ENCODE measurements around the gene EDIL3.
A peak's percentile ranks its signal among the peaks of the same experiment; 100 is the strongest.
"Not testable (repeated sequence)": the region's sequence is repeated elsewhere in the genome, so short reads cannot be mapped to it uniquely, and the experiment has no call there.

The EDIL3 gene

GRCh38 chr5:84036842-84037241 is 347.8 kb downstream of the EDIL3 start:
- no peak for DNase-seq

- DNase-seq: no peak
Observed at GRCh38 chr5:84032324-84032723, 352.4 kb downstream of the EDIL3 start.

DNA sequence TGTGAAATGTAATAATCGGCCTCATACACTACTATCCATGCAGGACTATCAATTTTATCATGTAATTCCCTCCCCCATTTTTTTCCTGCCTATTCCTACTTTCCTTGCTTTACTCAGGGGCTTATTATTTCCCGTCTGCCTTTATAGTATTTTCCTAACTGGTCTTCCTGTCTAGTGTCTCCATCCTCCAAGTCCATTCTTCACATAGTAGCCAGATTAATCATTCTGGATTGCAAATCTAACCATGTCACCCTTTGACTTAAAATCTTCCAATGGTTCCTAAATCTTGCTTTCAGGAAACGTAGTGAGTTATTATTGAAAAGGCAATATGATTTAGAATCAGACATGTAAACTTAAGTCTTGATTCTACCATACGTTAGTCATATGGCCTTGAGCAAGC is 356.6 kb downstream of the EDIL3 start:
- no peak for DNase-seq

DNA sequence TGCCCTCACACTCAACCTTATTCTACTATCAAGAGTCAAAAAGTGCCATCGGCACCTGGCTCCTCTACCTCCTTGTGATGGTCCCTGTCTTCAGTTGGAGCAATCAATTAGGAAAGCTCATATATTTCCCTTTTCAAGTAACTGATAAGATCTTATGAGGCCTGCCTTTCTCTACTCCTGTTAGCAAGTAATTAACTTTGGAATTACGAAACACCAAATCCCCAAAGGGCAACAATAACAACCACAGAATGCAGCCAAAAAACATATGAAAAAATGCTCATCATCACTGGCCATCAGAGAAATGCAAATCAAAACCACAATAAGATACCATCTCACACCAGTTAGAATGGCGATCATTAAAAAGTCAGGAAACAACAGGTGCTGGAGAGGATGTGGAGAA is 366.2 kb downstream of the EDIL3 start:
- not testable (repeated sequence) for DNase-seq

DNA sequence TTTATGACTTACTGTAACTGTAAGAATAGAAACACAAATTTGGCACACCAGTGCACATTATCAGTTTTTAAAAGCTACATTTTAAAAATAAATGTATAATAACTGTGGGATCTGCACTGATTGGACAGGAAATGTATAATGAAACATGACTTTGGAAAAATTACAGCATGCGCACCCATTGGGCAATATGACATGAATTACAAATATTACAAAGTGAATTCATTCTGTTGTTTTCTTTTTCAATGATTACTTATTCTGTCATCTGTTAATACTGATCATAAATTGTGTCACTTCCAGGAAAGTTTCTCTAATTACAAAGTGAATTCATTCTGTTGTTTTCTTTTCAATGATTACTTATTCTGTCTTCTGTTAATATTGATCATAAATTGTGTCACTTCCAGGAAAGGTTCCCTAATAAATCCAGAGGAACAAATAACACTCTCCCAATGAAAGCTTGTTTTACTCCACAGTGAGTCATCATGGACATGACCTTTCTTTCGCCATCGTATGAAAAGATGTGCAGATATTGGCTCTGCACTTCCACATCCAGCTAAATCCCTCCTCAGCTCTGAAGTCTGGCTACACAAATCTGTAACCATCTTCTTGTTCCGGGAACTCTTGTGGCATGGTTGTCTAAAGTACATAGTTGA is 367.0 kb downstream of the EDIL3 start:
- DNase-seq: no peak

GRCh38 chr5:84016085-84016484 is 368.6 kb downstream of the EDIL3 start:
- DNase-seq: no peak

- DNase-seq: no peak
Observed at GRCh38 chr5:84014966-84015365, 369.7 kb downstream of the EDIL3 start.

GRCh38 chr5:83993803-83994202 is 390.9 kb downstream of the EDIL3 start:
- DNase-seq: no peak

DNA sequence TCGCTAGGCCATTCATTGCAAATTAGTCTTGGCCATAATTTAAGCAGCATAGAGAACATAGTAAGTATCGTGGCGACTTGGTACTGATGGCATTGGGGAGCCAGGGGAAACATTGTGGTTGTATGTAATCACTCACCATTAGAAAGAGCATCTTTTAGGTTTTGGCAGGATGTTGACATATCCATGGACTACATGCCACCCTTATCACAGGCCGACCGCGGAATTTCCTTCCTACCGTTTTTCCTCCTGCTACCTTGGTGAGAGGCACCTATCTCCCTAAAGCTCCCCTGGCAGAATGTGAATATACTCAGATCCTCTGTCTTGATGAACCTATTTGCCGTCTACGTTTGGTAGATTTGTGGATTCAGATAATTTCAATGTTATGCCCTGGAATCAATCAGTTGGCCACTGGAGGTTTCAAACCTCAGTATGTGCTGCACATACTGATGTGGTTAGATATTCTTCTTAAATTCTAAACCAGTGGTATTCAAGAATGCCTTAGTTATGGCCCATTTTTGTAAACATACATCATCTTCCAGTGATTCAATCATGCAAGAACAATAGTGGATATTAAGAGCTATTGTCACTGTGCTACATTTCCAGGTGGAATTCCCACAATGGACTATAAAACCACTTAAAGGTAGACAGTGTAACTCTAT is 393.0 kb downstream of the EDIL3 start:
- no peak for DNase-seq

GRCh38 chr5:83988293-83988685 is 396.4 kb downstream of the EDIL3 start:
- no peak for DNase-seq

DNA sequence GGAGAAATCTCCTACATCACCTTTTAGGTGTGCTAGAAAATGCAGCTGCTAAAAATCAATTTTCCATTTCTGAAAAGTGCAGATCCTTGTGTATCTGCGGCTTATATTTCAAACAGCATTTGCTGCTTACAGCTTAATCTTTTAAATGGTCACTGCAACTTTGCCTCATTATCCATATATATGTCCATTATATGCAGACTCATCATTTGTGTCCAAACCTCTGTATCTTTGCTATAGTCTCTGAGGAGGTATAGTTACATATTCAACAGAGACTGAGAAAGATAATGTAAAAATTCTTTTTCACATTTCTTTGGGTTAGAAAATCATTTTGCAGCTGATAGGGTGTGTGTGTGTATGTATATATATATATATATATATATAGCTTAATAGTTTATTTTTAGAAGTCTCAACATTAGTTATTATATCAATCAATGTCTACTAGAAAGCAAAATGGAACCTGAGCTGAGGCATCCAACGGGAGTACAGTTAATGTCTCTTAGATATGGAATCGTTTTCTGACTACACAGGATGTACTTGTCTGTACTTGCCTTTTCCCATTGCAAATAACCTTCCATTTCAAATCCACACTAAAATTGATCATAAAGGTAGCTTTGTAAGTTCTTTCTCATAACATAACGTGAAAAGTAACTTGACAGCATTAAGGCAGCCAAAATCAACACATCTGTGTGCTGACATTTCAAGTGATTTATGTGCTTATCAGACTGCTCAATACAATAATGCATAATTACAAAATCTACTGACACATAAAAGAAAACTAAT is 397.0 kb downstream of the EDIL3 start:
- DNase-seq: peak; percentile 14

- DNase-seq: no peak
Observed at GRCh38 chr5:83983852-83984251, 400.8 kb downstream of the EDIL3 start.

DNA sequence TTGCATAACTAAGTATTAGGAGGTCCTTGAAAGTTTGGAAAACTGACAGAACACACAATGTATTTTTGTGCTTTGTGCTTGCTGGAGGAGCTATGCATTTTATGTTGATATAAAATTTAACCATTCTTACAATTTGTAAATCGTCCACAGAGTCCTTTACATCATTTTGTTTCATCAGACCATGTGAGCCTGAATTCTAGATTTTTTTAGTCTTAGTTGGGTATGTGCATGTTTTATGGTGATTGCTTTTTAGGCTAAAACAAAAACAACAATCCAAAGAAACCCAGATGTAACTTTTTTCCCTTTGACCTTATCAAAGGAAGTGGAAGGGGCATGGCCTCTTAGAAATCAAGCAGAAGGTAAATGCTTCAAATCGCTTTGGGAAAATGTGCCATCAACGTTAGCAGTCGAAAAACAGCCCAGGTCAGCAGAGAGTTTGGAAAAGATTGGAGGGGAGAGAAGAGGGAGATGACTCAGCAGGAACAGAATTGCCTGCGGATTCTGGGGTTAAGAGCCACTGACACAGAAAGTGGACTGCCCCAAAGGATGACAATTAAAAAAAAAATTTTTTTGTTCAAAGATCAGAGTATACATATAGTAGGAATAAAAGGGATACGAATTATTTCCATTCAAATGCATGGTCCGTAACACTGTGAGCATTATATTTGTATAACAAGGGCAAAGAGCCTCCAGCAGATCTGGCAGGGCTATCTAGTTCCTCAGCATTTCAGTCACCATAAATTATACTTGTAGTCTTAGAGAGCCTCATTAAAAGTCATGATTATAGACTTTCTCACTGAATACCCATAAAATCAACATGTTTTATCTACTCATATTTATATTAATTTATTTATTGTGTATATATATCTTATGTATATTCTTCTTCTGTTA is 410.5 kb downstream of the EDIL3 start:
- no peak for DNase-seq

DNA sequence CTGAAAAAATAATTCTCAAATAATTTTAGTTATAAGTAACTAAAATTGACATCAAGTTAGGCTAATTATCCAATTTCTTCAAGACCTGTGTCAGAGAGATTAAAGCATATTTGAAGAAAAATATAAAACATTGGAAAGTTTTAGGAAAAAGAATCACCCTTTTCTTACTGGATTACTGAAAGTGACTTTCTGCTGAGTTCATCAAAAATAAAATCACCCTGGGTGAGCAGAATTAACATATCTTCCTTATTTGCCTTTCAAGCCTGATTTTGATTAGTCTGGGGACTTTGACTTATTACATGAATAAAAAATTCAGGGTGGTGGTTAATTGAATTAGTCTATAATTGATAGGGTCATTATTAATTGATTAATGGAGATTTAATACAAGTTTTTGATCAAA is 411.8 kb downstream of the EDIL3 start:
- no peak for DNase-seq

DNA sequence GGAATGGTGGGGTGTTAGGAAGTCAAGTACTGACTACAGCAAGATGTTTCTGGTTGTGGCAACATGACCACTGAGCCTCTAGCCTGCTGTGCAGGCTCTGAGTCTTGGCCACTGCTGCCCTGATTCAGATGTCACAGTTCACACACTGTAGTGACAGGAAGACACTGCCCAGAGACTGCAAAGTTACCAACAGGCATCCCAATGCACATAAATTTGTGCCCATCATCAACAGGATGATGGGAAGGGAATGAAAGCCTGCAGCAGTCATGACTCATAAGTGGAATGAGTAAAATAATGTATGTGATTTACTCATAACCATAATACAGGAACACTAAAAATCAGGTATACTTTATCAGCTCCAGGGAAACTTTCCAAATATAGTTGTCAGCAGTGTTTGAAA is 412.4 kb downstream of the EDIL3 start:
- no peak for DNase-seq

DNA sequence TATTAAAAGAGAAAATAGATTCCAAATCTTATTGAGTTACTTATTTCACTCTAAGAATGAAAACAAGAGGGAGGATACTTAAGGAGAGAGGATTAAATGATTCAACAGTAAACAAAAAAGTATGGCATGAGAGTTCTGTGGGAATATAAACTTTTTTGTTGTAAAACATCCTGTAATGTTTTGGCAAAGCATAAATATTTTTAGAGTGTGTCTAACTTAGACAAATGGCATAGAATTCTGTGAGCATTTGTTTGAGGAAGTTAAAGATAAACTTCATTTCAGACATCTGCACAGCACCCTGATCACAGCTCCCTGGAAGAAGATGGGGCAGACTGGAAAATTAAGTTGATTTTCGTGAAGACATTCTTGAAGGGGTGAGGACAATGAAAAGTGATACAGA is 417.3 kb downstream of the EDIL3 start:
- no peak for DNase-seq

DNA sequence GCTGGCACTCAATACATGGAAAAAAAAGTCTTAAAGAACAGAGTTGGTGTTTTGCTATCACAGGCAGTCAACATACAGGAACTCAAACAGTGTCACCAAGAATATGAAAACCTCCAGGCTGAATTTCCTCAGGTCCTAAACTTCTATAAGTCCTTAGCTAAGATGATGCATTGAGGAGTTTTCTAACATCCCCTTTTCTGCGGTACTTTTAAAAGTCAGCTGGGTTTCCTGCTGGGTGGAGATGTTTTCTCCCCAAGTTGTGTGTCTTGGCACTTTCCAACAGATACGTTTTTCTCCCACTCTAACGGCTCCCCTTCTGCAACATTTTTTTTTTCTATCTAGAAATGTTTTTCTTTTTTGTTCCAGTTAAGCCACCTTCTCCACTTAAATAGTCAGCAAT is 419.2 kb downstream of the EDIL3 start:
- no peak for DNase-seq

DNA sequence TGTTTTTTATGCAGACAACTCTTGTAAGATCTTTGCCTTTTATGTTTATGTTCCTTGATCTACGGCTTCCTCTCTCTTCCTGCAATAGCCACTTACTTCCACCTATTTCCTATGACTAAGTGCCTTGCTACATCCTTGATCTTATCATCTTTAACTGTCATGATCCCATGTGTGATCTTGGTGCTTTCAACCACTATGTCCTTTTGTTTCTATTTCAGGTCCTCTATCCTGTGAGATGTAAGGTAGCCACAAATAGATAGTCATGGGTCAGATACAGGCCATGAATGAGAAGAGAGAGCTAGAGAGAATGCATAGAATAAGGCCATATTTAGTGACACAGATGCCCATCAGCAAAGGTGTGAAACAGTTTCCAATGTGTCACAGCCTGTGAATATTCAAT is 420.4 kb downstream of the EDIL3 start:
- no peak for DNase-seq

DNA sequence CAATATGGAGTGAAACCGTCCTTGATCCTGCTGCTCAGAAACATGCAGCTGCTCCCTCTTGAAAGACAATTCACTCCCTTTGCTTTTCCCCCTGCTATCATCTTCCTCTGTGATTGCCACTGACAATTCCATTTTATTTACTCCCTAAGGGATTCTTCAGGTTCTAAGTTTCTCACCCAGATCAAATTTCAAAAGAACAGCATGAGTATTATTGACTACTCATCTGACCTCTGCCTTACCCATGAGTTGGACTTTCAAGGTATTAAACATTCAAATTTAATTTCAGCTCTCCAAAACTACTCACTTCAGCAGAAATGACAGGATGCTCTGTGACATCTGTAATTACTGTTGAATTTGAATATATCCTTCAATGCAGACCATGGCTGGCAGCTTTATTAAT is 427.5 kb downstream of the EDIL3 start:
- peak; percentile 32 for DNase-seq

DNA sequence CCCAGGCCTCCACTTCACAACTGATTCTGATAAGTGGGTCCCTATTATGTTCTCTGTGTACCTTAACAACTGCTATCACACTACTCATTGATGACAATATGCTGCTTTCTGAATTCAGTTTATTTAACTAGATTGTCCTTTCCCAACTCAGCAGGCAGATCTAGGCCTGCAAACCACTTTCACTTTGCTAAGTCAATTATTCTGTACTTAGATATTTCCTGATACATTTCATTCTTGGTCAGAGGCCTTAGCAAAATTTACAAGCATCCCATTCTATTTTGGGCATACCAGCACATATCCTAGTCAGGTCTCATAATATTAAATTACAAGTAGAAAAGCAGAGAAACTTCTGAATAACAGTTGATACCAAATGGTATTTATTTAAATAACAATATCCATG is 428.3 kb downstream of the EDIL3 start:
- no peak for DNase-seq

DNA sequence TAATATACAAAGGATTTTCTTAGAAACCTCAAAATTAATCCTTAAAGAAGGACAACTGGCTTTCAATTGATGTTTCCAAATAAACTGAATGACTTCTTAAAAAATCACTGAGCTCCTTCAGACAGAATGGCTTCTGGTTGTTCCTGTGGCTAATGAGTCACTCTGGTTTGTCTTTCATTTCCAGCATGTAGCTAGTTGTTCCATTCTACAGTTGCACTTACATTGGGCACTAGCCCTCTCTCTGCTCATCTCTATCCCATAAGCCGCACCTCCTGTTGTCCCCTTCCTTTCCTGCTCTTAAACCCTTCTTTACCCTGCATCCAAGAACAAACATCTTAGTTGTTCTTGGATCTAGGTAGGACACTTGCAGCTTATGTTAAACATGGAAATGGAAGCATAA is 428.8 kb downstream of the EDIL3 start:
- no peak for DNase-seq

GRCh38 chr5:83947763-83948162 is 436.9 kb downstream of the EDIL3 start:
- DNase-seq: no peak

GRCh38 chr5:83946516-83946915 is 438.2 kb downstream of the EDIL3 start:
- no peak for DNase-seq
